Prostate gland (tissue), 2 donors: ENCODE results near the gene PDZRN4. TPM values are rescaled to one million over a fixed set of nuclear protein-coding genes. Genes with fewer than 3 reads are reported as not detected.
"Not testable (repeated sequence)": the region's sequence is repeated elsewhere in the genome, so short reads cannot be mapped to it uniquely, and the experiment has no call there.

Source experiments
- DNase-seq: peaks from one replicate; pipeline ENCODE4 v3.0.0-alpha.2; 2019; ENCODE audit warnings: low spot score
- H3K27ac ChIP-seq, 2 donors: fragments of 200-600 bp; sonication (generic); 2 replicates each; pipeline ENCODE4 v1.5.1; 2017 to 2019
- H3K27me3 ChIP-seq: fragments of 200-600 bp; sonication (generic); replicated peaks from 2 replicates; pipeline ENCODE4 v1.5.1; 2019; ENCODE audit not compliant: insufficient read depth
- H3K36me3 ChIP-seq, 2 donors: fragments of 200-600 bp; sonication (generic); 1 replicate in 1 of 2; 2 replicates in 1 of 2; pipeline versions ENCODE4 v1.5.1 to v1.8.1; 2017 to 2019
- H3K4me1 ChIP-seq: fragments of 200-600 bp; sonication (generic); replicated peaks from 2 replicates; pipeline ENCODE4 v1.5.1; 2019
- H3K4me3 ChIP-seq, 2 donors: fragments of 200-600 bp; sonication (generic); 2 replicates each; pipeline ENCODE4 v1.5.1; 2017 to 2019
- H3K9me3 ChIP-seq: fragments of 200-600 bp; sonication (generic); 2 replicates; pipeline ENCODE4 v1.5.1; 2017
- POLR2A ChIP-seq: fragments of 450-650 bp; IDR thresholded peaks from one replicate; pipeline ENCODE4 v1.6.1; 2016; ENCODE audit warnings: antibody characterized with exemption, mild to moderate bottlenecking
- POLR2AphosphoS5 ChIP-seq: sonication (generic); formaldehyde crosslinking; IDR thresholded peaks from one replicate; pipeline ENCODE4 v1.6.1; 2017; ENCODE audit warnings: antibody characterized with exemption
- WGBS: methylation state at CpG from one replicate; pipeline ENCODE4 v1.1.5; 2018; 5-methylcytosine and 5-hydroxymethylcytosine counted together
- intact Hi-C: fragments of 100-400 bp; cut with DNase I; formaldehyde crosslinking; loops from one replicate; pipeline ENCODE4 v1.14.2; 2022
- total RNA-seq, 2 donors: library from RNA; depleted of rRNA; stranded (reverse); fragments of >200 nt; gene quantifications; one replicate each; pipeline ENCODE4 v1.1.0, GENCODE V29; 2016
- TF ChIP-seq, protein P1 (sequence below), 4 experiments: fragments of 200-600 bp in 2 of 4; fragments of 450-650 bp in 2 of 4; sonication (generic) in 2 of 4; IDR thresholded peaks; 1 replicate in 3 of 4; 2 replicates in 1 of 4; pipeline ENCODE4 v1.5.1; 2016 to 2019; ENCODE audit warnings: antibody characterized with exemption in 4 of 4, mild to moderate bottlenecking in 2 of 4, moderate library complexity in 2 of 4

PDZRN4 gene
- total RNA-seq, 2 donors from 2014 or later: 6.5 to 21.1 TPM

DNA sequence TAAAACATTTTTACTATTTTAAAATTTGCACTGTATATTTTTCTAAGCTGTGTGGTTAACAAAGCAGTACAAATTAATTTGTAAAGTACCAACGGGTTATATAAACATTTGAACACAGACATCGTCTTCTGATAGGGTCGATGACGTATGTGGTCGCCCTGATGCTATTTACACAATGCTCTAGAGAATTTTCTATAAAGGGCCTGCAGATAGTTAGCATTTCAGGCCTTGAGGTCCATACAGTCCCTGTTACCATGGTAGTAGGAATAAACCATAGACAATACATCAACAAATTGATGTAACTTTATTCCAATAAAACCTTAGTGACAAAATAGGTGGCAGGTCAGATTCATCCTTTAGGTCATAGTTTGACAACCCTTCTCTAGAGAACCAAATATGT is 25.7 kb upstream of the PDZRN4 start:
- no peak overlapping the region for H3K4me3 ChIP-seq
- intact Hi-C loops: no loop called here
- 61% methylated on average over 5 of the region's 5 CpGs for WGBS

DNA sequence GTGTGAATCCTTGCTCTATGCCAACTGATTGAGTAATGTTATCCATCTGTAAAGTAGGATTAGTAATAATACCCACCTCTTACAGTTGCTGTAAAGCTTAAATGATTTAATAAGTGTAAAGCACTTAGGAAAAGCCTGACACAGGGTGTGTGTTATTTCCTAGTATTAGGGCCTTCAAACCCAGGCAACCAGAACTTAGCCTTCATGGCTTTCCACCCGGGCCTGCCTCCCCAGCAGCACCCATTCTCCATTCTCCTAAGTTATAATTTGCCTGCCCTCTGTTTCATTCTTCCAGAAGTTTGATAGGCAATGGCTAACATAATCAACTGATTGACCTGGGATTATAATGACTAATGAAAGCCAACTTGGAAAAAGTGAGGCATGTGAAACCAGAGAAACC is 20.4 kb upstream of the PDZRN4 start:
- H3K27me3 ChIP-seq: no peaks in the 10 kb centered on the region
- 89% methylated on average over 1 of the region's 1 CpG for WGBS
- no peak overlapping the region for H3K27ac ChIP-seq
- H3K36me3 ChIP-seq: no peaks in the 10 kb centered on the region
- H3K4me3 ChIP-seq: no peak overlapping the region
- intact Hi-C loops: no loop called here
- no peak for DNase-seq
- H3K9me3 ChIP-seq: no peaks in the 10 kb centered on the region
- no peaks in the 10 kb centered on the region for H3K4me1 ChIP-seq
- TF ChIP-seq POLR2A (no peak), POLR2AphosphoS5 (no peak)
- TF ChIP-seq, protein P1, sequence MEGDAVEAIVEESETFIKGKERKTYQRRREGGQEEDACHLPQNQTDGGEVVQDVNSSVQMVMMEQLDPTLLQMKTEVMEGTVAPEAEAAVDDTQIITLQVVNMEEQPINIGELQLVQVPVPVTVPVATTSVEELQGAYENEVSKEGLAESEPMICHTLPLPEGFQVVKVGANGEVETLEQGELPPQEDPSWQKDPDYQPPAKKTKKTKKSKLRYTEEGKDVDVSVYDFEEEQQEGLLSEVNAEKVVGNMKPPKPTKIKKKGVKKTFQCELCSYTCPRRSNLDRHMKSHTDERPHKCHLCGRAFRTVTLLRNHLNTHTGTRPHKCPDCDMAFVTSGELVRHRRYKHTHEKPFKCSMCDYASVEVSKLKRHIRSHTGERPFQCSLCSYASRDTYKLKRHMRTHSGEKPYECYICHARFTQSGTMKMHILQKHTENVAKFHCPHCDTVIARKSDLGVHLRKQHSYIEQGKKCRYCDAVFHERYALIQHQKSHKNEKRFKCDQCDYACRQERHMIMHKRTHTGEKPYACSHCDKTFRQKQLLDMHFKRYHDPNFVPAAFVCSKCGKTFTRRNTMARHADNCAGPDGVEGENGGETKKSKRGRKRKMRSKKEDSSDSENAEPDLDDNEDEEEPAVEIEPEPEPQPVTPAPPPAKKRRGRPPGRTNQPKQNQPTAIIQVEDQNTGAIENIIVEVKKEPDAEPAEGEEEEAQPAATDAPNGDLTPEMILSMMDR (IDR thresholded peaks at IDR 0.05): no peak

More for the DNA sequence above, 25.7 kb upstream of the PDZRN4 start:
- Histone ChIP-seq H3K27me3 (no peaks in the 10 kb centered on the region), H3K27ac (no peak overlapping the region), H3K36me3 (no peaks in the 10 kb centered on the region), H3K9me3 (no peaks in the 10 kb centered on the region), H3K4me1 (no peaks in the 10 kb centered on the region)
- TF ChIP-seq POLR2A: no peak
- DNase-seq: no peak

DNA sequence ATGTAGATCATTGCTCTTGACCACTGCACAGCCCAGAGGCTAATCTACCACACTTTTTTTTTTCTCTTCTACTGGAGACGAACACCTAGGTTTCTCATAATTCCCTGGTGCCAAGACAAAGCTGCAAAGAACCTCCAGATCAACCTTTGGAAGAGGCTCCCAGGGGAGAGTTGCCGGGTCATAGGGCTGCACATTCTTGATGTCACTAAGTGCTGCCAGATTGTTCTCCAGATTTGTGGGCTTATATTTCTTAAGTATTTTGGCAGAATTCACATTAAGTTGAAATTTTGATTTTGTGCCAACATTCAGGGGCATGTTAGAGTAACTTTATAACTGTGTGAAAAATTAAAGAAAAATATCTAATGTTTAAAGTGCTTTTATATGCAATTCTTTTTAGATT is 13.5 kb upstream of the PDZRN4 start:
- H3K4me1 ChIP-seq: no peaks in the 10 kb centered on the region
- no peaks in the 10 kb centered on the region for H3K9me3 ChIP-seq
- H3K27me3 ChIP-seq: no peaks in the 10 kb centered on the region
- H3K4me3 ChIP-seq: no peak overlapping the region
- WGBS: 71% methylated on average over 2 of the region's 2 CpGs
- H3K36me3 ChIP-seq: no peaks in the 10 kb centered on the region
- no peak for DNase-seq
- intact Hi-C loops: no loop called here
- no peak overlapping the region for H3K27ac ChIP-seq
- TF ChIP-seq, protein P1 (IDR thresholded peaks at IDR 0.05): no peak
- no peak for TF ChIP-seq POLR2A
- TF ChIP-seq POLR2AphosphoS5: no peak

DNA sequence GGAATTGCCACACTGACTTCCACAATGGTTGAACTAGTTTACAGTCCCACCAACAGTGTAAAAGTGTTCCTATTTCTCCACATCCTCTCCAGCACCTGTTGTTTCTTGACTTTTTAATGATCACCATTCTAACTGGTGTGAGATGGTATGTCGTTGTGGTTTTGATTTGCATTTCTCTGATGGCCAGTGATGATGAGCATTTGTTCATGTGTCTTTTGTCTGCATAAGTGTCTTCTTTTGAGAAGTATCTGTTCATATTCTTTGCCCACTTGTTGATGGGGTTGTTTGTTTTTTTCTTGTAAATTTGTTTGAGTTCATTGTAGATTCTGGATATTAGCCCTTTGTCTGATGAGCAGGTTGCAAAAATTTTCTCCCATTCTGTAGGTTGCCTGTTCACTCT is 8.6 kb upstream of the PDZRN4 start:
- H3K4me1 ChIP-seq, intact Hi-C loops, H3K27ac ChIP-seq, H3K36me3 ChIP-seq, H3K27me3 ChIP-seq, DNase-seq, H3K4me3 ChIP-seq, H3K9me3 ChIP-seq: not testable (repeated sequence)
- 89% methylated on average over 1 of the region's 1 CpG for WGBS

DNA sequence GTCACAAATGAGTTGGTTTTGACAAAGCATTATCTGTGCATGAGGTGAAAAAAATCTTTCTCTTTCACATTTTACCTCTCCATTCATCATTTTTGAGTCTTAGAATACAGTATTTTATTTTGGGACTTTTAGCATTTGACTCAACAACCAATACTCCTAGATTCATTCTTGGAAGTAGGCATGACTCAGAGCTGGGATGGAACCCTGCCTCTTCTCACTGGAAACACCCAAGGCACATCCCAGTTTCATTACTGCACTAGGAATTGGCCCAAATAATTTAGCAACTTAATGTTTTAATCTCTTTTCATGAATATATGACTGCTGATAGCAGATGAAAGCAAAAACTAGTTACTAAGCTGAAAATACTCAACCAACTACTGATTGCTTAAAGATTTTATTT is 3.3 kb upstream of the PDZRN4 start:
- DNase-seq: no peak
- no peak overlapping the region for H3K27ac ChIP-seq
- H3K4me1 ChIP-seq: no peaks in the 10 kb centered on the region
- no peak overlapping the region for H3K4me3 ChIP-seq
- H3K9me3 ChIP-seq: no peaks in the 10 kb centered on the region
- H3K36me3 ChIP-seq: no peaks in the 10 kb centered on the region
- TF ChIP-seq POLR2AphosphoS5: no peak
- TF ChIP-seq POLR2A: no peak
- TF ChIP-seq, protein P1 (IDR thresholded peaks at IDR 0.05): no peak
- no peaks in the 10 kb centered on the region for H3K27me3 ChIP-seq
- intact Hi-C loops: loop anchor here (5.0 kb wide), 1 partner anchor 83 kb away; no protein-coding TSS in a partner anchor

DNA sequence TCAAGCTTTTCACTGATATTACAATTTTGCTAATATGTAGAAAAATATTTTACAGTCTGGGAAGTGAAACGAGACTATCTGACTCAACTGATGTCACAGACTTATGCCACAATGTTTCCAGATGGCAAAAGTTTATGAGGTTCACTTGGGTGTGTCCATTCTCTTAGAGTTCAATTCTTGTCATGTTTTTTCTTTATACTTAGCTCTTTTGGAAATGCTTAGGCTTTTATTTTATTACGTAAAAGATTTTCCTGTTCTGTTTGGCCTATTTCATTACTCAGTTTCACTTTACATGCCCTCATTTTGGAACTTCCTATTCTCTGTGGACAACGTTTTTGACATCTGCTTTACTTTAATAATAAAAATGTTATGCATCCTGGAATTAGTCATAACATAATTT is 2.1 kb upstream of the PDZRN4 start:
- Histone ChIP-seq H3K4me1 (no peaks in the 10 kb centered on the region), H3K9me3 (no peaks in the 10 kb centered on the region), H3K27me3 (no peaks in the 10 kb centered on the region), H3K27ac (no peak overlapping the region), H3K36me3 (no peaks in the 10 kb centered on the region), H3K4me3 (no peak overlapping the region)
- DNase-seq: no peak
- WGBS: 56% methylated on average over 3 of the region's 3 CpGs
- TF ChIP-seq POLR2A: no peak
- TF ChIP-seq, protein P1 (IDR thresholded peaks at IDR 0.05): no peak
- no peak for TF ChIP-seq POLR2AphosphoS5
- intact Hi-C loops: loop anchor here (5.0 kb wide), 1 partner anchor 84 kb away; no protein-coding TSS in a partner anchor
